Stimulated activated CD8-positive, alpha-beta memory T cell treated with anti-CD3 and anti-CD28 coated beads, Interleukin-7, amount 100 ng/mL, for 24 hours (primary cell): ENCODE results near the gene CCDC191.

Source experiments
- DNase-seq: peaks from one replicate; pipeline ENCODE4 v3.0.0-alpha.2; 2020; ENCODE audit warnings: low read depth

Gene CCDC191

DNA sequence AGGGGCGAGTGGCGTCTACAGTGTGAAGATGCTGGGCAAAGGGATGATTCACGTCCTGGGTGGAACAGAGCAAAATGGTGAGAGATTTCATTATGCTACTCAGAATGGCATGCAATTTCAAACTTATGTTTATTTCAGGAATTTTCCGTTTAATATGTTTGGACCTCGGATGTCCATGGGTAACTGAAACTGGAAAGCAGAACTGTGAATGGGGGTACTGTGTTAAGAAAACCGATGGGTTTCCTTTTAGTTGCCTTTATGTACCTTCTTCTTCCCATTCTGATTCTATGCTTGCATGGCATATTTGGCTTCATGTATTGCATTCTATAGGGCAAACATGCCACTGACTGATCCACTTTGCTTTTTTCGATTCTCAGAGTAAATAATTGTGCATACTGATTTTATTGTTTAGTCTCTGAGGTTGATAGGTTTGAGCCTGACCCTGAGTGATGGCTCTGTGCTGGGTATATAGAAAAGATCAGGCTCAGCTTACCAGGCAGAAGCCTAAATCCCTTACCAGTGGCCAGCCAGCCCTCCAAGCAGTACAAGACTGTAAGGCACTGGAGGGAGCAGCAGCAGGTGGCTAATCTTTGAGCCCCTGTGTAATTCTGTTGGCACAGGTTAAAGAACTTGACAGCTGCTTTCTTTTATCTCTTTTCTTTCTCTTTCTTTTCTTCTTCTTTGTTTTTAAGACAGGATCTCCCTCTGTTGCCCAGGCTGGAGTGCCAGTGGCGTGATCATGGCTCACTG lies 4.8 kb upstream of the CCDC191 start:
- no peak for DNase-seq

DNA sequence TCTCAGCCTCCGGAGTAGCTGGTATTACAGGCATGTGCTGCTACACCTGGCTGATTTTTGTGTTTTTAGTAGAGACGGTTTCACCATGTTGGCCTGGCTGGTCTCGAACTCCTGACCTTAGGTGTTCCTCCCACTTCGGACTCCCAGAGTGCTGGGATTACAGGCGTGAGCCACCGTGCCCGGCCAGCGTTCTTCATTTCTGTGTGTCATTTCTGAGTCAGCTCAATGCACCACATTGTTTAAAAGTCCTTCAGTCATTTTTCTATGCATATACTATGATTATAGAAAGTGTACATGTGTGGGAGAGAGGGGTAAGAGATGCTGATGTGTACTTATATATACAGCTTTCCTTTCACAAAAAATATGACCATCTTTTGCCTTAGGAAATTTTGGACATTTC lies 2.3 kb upstream of the CCDC191 start:
- no peak for DNase-seq

DNA sequence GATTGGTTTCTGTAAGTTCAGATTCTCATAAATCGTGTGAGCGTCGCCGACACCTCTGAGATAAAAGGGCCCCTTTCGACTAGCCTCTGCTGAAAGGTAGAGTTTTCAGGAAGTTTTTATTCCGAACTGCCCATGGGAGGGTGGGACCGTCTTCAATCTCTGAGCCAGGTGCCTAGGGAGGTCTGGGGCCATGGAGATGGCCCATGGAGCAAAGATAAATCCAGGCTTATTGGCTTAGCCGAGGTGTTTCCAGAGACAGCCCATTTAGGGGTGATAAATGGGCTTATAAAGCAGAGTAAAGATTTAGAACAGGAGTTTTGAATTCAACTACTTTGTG lies 653 bp upstream of the CCDC191 start:
- DNase-seq: no peak

DNA sequence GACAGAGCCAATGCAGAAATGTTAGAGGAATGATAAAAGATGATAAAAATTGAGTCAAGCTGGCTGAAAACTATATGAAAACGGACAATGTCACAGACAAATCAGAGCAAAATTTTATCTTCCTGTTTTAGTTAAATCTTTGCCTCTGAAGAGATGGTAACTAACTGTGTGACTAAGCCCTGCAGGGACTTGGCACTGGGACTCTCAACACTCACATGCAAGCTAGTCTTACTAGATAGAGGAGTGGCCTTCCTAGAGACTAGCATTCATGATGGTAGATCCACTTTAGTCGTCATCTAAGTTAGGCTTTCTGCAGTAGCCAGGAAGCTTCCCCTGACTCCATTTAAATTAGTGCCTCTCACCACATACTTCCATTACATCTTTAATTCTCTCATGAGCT lies 4.1 kb downstream of the CCDC191 start:
- DNase-seq: no peak

DNA sequence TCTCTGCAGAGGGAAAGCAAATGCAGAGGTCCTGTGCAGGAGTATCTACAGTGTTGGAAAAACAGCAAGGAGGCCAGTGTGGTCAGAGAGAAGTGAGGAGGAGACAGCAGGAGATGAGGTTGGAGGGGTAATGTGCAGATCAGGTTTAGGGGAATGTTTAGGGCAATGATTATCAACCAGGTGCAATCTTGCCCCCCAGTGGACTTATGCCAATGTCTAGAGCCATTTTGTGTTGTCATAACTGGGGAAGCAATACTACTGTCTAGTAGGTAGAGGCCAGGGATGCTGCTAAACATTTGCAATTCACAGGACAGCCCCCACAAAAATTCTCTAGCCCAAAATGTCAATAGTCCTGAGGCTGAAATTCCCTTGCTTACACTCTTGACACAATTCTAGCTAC lies 13.1 kb downstream of the CCDC191 start:
- DNase-seq: no peak

DNA sequence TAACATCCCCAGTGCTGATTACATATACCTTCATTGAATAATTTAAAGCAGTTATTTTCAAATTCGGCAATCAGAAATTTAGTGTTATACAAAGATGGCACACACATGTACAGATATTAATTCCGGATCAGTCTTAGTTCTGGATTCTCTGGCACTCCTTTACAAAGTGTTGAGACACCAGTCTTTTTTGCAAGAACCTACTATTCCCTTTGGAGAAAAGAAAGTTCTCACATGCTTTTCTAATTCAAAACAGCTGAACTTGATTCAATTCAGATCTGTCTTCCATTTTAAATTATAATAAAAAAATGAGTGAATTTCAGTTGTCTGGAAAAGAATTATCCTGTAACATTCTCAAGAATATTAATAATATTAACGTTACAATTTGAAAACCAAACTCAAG lies 20.4 kb downstream of the CCDC191 start:
- no peak for DNase-seq

DNA sequence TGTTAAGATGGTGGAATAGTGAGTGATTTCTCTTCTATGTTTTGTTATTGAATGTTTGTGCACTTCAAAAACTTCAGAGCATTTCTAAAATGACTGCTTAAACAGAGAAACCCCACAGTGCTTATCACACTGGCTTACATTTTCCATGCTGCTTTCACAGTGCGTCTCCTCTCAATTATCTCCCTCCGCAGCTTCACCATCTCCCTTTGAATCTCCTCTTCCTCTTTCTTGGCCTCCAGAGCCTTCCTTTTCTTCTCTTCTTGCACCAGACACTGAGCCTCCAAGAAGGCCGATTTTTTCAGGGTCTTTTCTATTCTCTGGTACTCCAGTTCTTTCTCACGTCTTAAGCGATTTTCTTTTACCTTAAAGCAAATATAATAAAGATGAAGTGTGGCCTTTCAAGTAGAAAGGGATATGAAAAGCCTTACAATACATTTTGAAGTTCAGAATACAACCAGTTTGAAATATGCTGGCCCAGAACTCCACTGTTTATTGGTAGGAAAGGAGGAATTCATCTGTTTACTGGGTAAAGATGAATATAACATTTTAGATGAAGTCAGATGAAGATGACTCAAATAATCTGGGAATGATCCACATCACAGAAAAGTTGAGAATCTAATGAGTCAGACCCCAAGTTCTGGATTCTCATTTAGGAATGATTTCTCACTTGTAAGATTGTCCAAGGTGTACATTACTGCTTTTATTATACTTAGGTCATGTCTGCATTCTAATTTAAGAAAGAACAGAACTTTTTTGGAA lies 21.4 kb downstream of the CCDC191 start:
- no peak for DNase-seq

DNA sequence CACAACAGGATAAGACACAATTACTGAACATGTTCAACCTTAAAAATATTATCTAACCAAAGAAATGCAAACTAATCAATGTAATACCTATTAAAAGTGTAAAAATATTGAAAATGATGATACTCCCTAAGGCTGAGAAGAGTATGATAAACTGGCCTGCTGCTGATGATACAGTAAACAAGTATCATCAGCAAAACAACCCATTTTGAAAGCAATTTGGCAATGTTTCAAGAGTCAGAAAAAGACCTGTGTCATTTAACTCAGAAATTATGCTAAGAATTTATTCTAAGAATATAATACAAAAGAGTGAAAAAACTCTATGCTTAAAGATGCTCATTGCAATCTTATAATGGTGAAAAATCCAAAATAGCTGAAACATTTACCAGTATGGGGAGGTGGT lies 22.1 kb downstream of the CCDC191 start:
- DNase-seq: no peak

DNA sequence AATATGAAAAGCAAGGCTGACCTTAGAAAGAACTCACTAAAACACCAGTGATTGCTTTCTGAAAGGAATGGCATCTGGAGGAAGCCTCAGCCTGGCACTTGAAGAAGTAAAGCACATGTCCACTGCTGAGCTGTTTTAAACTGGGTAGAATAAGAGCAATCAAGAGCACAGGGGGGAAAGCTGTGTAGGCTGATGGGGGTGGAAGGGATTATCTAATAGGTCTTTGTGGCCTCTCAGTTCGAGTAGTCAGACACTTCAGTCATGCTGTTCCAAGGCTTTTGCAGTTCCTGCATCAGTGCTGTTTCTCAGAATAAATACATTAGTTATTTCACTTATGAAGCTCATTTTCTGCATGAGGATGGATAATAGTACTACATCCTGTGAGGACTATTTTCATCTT lies 22.6 kb downstream of the CCDC191 start:
- DNase-seq: no peak

DNA sequence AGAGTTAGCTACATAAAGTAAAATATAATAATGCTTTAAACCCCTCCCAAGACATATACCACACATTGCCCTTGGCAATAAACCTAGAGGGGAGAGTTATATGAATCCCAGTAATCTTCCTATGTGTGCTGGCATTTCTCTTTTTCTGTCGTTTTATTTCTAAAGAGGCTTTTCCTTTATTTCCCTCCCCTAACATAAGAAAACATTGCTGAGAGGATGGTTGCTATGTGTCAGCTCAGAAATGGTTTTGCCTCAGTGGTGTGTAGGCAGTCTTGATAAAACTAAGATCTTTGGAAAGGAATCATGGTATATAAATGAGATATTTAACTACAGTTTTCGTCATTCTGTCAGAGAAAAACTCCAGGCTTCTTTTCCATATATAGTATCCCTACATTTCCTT lies 30.0 kb downstream of the CCDC191 start:
- no peak for DNase-seq

DNA sequence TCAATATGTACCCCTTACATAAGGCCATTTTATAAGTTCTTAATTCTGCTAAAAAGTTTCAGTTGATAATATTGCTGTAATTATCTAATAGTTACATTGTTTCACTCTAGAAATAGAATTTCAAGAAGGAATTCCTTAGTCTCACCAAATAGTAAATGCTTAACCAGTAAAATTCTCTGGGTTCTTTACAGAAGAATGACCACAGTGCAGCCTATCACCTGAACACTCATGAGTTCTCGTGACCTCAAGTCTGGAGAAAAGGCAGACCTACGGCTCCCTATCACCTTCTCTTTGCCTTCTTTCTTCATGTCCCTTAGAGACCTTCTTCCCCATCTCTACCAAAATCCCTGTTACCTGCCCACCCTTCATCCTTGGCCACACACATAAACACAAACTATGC lies 30.9 kb downstream of the CCDC191 start:
- DNase-seq: no peak

DNA sequence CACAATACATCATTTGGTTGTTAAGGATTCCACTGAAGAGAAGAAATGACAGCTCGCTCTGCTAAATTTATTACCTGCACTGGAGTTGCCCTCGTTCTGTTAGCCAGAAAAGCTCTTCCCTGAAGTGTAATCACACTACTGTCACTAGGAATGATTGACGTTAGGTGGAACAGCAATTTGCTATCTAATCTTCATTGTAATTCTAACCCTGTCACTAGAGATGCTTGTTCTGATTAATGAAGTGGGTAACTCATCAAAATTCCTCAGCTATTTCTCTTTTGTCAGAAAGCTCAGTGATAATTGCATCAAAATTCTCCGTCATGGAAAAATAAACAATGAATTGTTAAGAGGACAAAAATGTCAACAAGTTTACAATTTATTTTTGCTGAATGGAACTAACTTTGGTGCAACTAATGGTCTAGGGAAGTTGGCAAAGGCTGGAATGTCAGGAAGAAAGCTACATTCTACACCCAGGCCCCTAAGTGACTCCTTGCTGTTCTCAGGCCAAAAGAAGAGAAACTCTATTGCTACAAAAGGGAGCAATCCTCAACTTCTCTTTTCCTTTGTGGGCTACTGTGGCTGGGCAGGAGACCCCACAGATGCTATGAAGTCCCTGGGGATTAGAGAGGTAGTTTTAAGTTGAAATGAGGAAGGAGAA lies 34.1 kb downstream of the CCDC191 start:
- DNase-seq: no peak

DNA sequence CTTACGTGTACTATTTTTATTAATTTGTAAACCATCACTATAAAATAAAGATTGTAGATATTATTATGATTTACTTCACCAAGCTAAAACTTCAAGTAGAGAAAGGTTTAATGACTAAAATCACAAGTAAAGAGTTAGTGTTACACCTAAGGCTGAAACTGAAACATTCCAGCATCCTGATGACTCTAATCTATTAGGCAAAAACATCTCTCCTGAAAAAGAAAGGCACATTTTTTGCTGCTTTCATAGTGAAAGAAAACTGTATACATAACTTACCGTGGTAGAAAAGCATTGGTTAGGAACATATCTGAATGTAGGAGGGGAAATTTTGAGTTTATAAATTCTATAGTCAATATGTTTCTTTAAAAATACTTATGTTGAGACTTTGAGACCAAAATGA lies 35.4 kb downstream of the CCDC191 start:
- DNase-seq: no peak

DNA sequence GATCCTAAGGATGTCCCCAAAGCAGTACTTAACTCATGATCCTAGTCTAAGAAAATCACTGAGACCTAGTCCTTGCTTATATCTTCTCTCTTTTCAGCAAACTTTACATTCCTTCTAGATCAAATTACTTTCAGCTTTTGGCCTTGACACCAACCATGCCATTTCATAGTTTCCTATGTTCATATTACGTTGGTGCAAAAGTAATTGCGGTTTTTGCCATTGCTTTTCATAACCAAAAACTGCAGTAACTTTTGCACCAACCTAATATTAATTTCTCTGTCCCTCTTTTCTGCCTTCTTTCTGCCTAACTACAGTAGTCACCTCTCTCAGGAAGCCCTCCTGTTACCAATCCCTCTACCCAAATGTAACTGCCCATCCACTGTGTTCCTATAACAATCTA lies 36.8 kb downstream of the CCDC191 start:
- no peak for DNase-seq

DNA sequence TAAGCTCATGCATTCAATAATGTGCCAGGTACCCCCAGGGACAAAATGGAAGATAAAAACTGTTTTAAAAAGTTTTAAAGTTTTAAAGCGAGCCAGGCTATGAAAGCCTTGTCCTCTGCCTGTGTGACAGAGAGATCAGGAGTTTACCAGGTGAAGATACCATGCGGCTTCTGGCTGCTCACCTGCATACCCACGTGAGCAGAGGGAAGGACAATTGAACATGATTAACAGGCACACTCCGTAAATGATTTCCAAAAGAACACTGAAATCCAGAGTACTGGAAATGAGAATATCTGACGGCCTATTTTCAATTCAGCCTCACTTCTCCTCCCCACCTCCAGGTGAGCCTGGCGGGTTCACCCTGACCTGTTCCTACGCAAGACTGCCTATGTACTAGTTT lies 42.1 kb downstream of the CCDC191 start:
- no peak for DNase-seq

DNA sequence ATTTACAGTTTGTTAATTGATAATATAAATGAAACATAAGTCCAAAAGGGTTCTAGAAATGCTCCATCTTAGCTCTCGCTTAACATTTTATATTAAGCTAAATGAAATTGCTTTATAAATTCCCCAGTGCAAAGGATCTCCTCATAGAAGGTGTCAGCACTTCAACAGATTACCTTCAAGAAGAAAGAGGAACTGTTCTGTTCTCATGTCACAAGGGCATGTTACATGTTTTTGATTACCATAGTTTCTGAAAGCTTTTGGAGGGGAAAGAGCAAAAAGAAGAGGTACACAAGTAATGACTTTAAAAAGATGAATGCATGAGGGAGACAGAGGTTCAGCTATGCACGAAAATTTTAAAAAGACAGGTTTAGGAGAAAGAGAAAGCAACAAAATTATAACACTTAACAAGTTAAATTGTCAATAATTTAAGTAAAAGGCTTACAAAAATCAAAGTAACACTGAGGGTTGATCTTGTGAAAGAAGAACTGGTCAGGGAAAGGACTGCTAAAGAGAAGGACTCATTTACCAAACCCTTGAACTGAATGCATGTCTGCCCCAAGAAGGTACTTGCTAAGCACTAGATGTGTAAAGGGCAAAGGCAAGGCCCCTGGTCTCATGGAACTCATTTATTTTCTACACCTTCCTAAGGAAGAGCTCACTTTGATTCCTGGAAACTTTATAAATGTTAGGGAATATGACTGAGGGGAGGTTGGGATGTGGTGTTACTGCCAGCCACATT lies 45.1 kb downstream of the CCDC191 start:
- no peak for DNase-seq

DNA sequence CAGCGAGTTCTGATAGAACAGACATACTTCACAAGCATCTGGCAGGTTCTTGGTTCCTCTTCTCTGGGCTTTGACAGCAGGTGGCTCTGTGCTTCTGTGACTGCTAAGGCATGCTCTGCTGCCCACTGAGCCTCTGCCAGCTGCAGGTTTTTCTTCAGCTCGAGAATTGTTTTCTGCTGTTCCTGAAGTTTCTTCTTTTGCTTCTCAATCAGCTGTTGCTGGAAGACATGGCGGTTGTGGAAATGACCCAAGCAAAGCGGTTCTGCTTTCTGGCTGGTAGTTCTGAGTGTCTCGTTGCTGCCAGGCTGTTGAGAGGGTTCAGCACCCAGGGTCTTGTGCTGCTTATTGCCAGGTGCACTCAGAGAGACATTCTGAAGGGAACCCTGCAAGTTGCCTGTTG lies 50.8 kb downstream of the CCDC191 start:
- DNase-seq: no peak

DNA sequence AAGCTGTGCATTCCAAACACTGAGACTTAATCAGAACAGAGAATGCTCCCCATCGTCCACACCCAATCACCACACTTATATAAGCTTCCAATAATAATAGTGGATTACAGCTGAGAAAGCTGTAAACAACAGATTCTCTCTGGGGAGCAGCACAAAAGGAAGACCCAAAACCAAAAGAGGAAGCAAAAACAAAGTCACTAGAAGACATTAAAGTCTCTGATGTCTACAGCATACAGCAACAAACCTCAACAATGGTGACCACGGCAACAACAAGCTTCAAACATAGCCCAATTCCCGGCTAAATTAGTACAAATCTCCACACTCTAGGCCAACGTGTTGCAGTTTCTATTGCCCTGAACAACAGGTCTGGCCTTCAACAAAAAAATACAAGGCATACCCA lies 70.8 kb downstream of the CCDC191 start:
- no peak for DNase-seq

DNA sequence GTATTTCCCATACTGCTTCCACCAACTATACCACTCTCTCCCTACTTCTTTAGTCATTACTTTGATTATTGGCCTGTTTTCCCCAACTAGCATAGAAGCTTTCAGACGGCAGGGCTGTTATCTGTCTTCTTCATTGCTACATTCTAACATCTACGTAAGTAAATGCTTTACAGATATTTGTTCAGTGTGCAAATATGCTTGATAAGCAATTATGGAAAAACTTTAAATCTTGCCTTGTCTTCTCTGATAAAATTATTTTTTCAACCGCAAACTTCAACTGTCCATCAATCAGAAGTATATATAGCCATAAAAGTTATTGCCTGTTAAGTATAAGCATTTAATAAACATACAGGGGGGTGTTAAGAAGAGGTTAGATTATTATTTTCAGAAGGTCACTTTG lies 72.8 kb downstream of the CCDC191 start:
- DNase-seq: no peak

DNA sequence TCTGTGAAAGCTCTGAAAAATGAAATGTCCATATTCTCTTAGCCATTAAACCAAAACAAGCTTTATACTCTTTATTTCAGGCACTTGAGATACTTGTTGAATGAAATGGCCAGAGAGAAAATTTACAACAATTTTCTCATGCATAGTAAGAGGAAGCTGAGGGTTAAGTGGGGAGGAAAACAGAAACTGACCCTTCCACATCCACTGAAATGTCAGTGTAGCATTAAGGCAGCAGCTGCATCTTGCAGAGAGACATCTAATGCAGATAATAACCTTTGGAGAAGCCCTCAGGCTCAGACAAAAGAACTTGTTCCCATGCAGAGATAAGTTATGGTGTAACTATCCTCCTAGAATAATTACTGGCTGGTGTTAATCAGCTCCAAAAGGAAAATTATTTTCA lies 74.5 kb downstream of the CCDC191 start:
- DNase-seq: no peak

DNA sequence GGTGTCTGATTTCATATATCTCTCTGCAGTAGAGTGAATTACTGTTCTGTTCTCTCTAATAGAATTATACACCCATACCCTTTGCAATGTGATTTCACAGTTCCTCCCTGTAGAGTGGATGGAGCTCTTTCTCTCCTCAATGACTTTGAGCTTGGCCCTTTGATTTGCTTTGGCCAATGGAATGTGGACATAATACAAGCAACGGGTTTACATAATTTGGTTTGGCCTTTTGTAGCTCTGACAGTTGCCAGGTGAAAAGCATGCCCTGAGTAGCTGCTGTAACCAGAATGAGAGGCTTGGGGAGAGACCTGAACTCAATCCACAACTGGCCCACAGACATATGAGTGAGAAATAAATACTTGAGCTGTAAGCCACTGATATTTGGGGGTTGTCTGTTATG lies 76.4 kb downstream of the CCDC191 start:
- DNase-seq: no peak

DNA sequence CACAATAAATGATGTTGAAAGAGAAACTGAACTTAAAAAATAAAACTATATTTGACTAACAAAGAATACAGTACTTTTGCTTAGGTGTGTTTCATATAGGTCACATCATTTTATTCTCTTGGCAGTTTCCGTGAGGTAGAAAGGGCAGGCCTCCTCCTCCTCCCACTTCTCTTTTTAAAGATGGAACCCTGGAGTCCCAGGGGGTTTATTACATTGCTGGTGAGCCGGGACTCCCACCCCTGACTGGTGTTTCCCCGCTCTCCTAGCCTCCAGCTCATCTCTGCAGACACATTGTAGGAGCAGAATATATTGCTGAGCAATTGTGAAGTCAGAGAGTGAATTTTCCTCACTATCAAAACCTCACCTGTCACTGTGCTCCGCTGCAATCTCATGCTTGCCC lies 78.5 kb downstream of the CCDC191 start:
- no peak for DNase-seq

DNA sequence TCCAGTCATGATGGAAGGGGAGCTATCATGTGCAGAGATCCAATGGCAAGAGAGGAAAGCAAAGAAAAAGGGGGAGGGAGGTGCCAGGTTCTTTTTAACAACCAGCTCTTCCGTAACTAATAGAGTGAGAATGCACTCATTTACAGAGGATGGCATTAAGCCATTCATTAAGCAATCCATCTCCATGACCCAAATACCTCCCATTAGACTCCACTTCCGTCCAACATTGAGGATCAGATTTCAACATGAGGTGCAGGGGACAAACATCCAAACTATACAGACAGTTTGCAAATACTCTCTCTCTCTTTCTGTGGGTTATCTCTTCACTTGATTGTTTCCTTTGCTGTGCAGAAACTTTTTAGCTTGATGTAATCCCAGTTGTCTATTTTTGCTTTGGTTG lies 87.3 kb downstream of the CCDC191 start:
- DNase-seq: no peak
